GF-D8 (cell line): ENCODE measurements around the gene GDNF.
"Not testable (repeated sequence)": the region's sequence is repeated elsewhere in the genome, so short reads cannot be mapped to it uniquely, and the experiment has no call there.

Experiments used
- DNase-seq: peaks from one replicate; lab custom pipeline; 2025; lab: John Stamatoyannopoulos, UW

GDNF gene, protein sequence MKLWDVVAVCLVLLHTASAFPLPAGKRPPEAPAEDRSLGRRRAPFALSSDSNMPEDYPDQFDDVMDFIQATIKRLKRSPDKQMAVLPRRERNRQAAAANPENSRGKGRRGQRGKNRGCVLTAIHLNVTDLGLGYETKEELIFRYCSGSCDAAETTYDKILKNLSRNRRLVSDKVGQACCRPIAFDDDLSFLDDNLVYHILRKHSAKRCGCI

DNA sequence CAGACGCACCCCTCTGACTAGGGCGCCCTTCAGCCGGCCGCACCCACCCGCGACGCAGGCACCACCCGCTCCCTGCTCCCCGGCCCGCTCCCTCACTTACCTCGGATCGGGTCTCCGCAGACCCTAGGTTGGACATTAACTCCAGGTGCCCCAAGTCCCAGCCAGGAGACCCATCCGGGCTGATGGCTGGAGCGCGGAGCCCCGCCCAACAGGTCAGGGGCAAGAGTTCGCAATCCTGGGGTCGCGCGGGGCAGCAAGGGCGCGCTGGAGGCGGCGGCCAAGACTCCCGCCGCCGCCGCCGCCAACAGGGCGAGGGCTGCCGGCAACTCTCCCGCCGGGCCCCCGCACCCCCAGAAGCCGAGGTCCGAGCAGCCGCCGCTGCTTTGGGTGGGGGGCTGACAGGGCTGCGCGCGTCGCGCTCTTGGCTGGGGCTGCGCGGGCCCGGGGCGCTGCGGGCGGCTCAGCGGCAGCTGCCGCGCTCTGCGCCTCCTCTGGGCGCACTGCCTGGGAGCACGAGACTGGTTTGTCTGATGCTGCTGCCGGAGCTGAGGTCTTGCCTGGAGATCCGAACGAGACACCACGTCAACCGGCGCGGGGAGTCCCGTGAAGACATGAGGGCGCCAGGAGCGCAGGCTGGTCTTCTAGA is at the start of gene GDNF:
GDNF (minus strand) TSS at position 635 of the 646 bp plus-strand sequence. CDS start 5,245 bp downstream, outside the sequence.
- DNase-seq: no peak

DNA sequence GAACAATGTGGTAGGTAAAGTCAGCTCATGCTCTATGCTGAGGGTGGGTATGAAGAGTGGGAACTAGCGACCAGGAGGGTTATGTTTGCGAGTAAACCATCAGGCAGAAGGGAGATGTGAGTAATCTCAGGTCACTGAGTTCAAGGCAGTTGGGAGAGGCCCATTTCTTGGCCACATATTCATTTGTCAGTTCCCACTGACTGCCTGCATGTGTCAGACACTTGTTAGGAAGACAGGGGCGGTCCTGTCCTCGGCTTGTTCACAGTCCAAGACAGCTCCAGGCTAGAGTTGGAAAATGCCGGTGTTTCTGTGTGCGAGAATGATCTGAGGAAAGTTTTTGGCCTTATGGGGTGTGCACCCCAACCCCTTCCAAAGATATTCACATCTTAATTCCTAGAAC is 48.6 kb upstream of the GDNF start:
- DNase-seq: no peak

DNA sequence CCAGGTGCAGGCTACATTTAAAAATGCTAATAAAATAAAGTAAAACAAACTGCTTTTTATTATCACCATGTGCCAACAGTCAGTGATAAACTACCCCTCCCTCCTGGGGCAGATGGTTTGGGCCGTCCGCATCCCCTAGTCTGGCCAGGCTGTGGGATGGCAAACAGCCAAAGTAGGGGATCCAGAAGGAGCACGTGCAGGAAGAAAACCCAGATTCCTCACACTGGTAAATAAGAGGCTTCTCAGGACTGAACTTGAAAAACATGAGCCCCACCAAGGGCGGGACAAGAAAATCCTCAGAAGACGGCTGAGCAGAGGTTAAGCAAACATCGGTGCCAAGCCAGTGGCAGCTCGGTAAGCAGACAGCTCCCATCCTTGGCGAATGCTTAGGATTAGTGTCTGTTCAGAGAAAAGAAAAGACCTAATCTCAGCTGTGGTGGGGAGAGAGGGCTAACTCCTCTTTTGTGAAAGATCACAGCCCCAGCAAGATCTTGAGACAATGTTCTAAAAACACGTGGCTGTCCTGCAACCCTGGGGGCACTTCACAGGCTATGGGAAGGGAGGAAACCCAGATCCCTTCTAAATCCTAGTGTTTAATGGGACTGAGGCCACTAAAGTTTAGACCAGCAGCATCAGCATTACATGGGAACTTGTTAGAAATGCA is 46.5 kb upstream of the GDNF start:
- no peak for DNase-seq

DNA sequence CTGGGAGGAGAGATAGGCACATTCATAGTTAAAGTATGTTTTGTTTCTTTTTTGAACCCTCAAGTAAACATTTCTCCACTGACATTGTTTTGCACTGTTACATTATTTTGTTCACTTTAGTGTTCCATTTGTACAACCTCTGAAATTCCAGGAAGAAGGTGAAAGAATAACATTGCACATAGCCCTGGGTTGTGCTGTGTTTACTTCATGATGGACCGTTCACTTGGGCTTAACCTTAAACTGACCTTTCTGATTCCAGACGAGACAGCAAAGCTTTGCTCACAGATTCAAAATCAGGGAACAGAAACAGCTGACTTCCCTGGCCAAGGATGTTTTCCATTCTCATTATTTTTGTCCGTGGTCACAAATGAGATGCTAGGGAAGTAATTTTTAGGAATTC is 42.8 kb upstream of the GDNF start:
- DNase-seq: no peak

DNA sequence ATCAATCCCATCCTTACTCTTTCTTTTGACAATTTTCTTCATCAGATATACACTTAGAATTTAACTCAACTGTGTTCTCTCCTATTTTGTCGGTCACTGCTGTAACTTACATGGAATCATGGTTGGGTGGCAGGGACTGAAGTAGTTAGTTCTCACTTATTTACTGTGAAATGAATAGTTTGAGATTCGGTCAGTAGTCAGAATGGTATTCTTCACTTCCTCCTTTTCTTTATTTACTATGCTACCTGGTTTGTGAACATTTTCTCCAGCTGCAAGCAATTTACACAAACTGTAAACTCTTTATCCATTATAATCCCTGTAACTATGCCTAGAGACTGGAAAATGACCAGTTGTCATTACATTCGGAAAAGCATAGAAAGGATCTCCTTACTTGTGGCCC is 41.5 kb upstream of the GDNF start:
- DNase-seq: no peak

DNA sequence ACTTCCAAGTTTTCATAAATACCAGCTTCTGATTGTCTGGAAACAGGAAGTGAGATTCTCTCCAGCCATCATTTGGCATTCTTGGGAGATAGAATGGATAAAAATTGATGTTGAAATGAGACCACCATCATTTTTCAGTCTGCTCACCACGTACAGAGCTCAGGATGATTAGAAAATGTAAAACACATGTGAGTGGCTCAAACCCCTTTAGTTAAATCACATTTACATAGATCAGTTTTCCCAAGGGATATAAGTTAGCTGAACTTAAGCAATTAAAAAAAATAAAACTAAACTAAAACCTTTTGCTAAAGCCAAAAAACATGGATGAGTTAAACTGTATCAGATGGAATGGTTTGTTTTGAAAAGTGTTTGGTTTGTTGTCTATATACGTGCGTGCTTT is 37.1 kb upstream of the GDNF start:
- no peak for DNase-seq

DNA sequence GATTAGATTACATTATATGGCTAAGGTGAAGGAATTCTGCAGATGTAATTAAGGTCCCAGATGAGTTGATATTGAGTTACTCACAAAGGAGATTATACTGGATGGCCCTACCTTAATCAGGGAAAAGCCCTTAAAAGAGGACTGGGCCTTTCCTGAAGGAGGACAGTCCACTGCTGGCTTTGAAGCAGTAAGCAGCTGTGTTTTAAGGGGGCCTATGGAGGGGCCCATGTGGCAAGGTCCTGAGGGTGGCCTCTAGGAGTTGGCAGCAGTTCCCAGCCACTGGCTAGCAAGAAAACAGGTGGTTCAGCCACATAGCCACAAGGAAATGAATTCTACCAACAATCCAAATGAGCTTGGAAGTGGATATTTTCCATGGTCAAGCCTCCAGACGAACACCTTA is 36.4 kb upstream of the GDNF start:
- no peak for DNase-seq

DNA sequence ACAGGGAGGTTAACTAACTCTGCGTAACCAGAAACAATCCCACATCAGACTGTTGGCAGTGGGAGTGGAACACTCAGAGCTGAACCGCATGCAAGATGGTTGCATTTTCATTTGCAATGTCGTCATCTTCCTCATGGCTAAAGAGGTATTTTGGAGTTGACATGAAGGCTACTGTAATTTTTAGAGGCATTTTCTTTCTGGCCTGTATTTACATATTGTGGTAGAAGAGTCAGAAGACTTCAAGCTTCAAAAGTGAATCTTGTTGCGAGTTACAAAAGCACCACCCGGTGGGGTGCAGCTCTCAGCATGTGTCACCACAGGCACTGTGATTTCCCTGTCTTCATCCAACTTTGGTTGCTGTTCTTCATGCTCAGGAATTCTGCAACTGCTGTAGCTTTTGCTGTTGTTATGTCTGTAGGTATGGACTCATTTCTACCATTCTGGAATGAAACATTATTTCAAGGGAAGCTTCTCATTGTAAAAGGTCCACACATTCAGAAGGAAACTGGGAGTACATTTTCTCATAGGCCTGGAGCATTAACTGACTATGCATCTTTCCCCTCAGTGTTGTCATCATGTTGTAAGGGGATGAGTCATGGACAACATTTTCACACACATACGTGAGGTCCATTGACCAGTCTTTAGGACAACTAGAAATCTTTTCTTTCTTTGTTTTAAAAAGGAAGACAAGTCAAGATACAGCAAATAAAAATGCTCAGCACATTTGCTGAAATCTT is 35.4 kb upstream of the GDNF start:
- DNase-seq: no peak

DNA sequence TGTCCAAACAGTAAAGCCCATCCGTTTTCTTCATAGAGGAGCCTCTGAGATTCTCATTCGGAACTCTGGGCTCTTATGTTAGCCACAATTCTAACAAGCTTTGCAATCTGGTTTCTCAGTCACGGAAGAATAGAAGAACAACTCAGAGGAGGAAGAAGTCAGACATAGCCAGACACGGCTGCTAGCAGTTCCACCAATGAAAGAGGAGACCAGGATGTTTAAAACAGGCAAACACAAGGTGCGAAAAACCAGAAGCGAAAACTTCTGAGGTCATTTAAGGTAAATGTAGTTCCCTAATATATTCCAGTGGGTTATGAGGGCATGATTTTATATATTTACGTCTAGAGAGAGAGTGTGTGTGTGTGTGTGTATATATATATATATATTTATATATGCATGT is 34.1 kb upstream of the GDNF start:
- DNase-seq: no peak

DNA sequence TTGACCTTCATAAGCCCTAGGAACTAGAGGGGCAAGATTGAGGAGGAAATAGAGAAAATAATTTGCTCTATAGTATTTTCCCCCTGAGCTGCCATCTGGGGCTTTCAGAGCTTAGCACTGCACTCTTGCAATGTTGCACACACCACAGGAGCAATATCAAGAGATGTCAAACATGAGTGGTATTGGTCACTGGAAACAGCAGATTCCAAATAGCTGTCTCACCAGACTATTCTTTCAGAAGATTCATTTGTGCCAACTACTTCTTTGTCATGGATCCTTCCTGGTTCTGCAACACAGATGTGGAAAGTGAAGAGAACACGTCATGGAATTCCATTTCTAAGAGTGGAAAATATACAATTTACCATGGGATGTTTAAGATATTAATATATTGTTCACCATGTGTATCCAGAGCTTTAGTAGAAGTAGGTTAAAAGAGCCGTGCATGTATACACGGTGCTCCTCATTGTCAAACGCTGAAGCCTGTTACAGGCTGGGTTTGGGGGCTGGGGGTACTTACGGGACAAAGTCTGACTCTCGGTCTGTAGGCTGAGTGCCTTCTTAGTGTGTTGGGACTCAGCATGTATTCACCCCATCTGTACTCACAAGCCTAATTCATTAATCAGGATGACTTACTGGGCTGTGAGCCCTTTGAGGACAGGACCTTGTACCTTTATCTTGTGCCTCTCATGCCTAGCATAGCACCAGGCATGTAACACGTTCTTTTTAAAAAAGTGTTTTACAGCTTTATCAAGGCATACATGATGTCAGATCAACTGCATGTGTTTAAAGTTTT is 31.4 kb upstream of the GDNF start:
- DNase-seq: no peak

DNA sequence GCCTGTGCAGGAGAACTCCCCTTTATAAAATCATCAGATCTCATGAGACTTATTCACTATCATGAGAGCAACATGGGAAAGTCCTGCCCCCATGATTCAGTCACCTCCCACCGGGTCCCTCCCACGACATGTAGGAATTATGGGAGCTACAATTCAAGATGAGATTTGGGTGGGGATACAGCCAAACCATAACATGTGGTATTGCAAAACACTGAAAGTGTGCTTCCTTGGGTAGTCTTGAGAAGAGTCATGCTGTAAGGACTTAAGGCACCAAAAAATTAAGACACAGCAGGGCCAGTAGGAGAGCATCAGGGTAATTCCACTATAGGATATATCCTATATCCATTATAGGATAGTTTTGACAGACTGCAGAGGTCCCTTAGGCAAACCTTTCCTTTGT is 29.4 kb upstream of the GDNF start:
- no peak for DNase-seq

DNA sequence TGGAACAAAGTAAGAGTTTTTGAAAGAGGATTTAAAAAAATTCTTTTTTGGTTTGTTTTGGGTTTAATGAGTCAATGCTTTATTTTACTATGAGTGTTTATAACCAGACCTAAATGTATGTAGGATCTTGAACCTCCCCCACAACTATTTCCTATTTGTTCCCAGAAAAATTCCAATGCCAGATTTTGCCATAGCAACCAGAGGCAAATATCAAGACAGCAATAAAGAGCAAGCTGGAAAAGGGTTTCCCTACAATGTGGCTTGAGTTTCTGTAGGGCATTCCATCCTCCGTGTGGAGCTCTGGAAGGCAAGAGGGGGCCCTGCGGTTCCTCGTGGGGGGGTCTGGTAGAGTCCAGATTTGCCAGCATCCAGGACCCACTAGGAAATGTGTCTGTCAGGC is 27.8 kb upstream of the GDNF start:
- DNase-seq: no peak

DNA sequence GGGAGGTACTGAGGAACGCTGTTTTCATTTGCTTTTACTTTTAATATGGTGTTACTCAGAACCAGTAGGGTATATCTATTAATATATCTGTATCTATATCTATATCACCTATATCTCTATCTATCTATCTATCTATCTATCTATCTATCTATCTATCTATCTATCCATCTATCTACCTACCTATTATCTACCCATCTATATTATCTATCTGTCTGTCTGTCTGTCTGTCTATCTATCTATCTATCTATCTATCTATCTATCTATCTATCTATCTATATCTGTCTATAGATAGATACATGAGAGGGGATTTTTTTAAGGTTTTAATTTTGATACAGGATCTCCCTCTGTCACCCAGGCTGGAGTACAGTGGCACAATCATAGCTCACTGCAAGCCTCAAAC is 23.1 kb upstream of the GDNF start:
- not testable (repeated sequence) for DNase-seq

DNA sequence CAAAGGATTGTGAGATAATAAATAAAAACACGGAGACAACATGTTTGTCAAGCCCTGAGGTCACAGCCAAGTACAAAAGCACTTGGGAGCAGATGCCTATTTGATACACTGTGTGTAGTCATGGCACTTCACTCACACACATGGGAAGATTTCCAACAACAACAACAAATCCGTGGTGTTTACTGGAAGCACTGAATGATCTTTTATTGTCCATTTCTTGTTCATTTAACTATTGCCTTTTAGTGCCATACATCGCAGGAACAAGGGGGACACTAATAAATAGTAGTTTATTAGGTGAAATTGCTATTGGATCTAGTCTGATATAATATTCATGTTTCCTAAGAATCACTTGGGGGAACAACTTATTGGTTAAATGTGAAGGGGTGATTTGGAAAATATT is 20.4 kb upstream of the GDNF start:
- no peak for DNase-seq

DNA sequence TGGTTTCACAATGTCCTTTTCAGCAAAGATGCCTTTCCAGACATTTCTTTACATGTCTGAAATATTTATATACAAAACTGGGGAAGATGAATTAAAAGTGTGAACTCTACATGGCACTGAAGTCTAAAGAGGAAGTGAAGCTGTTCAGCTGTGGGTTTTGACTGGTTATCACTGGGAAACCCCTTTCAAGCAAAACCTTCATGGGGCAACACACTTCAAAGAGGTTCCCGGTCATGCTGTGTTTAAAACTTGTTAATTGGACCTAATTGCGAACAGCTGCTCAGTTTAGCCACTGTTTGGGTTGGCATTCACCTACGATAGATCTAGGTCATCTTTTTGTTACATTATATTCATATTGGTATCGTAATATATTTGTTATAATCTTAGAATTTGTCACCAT is 20.0 kb upstream of the GDNF start:
- no peak for DNase-seq

DNA sequence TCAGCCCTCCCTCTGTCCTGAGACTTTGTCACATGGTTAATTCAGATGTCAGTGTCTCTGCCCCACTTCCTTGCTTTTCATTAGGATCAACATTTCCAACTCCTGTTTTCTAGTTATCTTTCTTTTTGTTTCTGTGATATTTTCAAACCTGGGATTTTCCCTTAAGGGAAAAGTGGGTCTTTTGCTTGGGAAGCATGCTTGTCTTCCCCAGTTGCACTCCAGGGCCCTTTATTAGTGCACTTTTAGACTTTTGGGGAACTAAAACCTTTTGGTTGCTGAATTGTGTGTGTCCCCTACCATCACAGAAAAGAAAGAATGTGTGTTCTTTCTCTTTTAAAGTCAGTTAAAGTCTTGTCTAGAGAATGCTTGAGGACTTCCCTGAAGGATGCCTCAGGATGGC is 18.4 kb upstream of the GDNF start:
- DNase-seq: no peak

DNA sequence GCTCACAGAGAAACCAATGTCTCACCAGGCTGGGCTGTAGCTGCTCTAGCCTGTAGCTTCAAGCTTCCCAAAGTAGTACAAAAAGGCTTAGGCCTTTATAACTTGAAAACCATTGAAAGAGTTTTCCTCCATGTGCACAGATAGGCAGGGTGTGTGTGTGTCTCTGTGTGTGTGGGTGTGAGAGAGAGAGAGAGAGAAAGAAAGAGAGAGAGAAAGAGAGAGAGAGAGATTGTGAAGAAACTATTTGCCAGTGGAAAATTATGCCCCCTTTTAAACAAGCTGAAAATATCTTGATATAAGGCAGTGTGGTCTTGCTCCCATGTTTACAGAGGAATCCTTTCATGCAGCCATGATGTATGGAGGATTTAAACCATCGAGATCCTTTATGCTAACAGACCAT is 17.9 kb upstream of the GDNF start:
- no peak for DNase-seq

DNA sequence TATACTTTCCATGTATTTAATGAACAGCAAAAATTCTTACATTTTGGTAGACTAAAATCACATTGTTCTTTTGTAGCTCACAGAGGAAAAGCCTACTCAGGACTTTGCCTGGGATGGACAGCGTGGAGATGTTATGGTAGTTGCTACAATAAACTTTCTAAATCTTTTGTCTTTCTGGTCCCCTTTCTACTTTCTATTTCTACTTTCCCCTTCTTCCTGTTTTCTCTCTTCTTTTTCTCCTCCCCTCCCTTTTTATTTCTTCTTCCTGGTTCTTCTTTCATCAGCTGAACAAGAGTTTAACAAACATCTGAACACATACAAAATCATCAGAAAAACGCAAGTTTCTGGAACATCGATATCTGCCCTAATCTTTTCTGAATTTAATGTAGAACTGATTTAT is 15.6 kb upstream of the GDNF start:
- no peak for DNase-seq

DNA sequence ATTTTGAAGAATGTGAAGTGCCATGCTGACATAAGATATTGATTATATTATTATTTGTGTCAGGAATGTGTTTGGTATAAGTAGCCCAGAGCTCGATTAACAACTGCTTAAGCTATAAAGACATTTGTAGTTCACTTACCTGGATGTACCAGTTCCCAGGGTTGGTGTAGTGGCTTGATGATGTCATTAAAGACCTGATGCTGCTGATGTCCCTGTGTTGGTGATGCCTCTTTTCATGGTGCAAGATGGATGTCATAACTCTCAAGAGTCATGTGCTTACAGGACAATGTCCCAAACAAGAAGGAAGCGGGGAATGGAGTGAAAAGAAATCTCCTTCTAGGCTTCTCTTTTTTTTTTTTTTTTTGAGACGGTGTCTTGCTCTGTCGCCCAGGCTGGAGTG is 11.5 kb upstream of the GDNF start:
- no peak for DNase-seq

DNA sequence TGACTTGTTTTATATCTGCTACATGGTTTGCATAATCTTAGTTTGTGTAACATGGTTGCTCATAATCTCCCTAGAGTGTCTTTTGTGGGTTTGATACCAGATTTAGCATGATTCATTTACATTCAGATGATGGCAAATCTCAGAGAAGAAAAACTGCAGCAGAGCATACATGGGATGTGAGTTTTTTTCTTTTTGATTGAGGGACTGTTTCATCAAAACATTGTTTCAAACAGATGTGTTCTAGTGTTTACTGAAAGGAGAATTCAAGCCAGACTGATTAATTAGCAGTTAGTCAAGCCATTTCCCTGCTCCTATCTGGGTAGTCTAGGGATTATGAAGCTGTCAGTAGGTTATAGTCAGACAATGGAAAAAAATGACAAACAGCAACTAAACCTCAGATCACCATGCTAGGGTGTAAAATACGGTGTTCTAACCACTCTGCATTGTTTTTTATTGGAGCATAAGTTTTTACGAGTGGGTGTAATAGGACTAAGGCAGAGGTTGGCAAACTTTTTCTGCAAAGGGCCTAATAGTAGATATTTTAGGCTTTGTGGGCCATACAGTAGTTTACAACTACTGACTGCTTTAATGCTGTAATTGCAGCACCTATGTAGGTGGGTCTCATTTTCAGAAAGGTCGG is 10.5 kb upstream of the GDNF start:
- DNase-seq: no peak

DNA sequence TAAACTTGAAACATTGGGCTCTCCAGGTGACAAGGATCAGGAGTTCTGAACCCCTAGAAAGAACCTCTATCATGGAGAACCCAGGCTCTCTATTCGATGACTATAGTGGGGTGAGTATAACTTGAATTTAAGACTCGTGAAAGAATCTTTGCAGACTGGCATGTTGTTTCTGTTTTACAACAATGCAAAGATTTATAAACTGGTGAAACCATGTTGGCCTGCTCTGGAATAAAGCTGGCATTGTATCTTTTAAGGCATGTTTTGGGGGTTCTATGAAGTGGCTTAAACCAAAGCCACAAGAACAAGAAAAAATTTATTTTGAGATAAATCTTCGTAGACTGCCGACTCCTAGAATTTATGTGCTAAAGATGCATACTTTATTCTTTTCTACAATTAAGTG is 9.8 kb upstream of the GDNF start:
- DNase-seq: no peak

DNA sequence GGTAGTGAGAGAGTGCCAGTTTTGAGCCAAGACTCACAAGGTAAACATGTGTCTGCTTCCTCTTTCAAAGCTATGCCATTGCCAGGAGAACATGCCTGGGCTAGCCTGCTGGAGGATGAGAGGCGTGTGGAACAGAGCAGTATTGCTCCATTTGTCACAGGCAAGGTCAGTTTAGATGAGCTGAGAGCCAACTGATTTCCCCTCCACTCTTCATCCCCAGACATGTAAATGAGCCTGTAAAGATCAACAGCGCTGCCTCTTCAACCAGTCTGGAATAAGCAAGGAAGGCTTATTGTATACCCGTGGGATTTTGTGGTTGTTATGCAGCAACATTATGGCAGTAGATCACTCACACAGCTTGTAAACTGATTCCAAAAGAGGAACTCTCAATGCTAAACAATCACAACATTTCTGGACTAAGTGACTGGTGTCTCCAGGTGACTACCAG is 8.2 kb upstream of the GDNF start:
- no peak for DNase-seq
